NB4 (cell line): ENCODE data around the gene SLC25A26.

Source experiments
- DNase-seq: peaks from one replicate; pipeline ENCODE4 v3.0.0; 2010; ENCODE audit warnings: low read depth
- H3K4me3 ChIP-seq: one replicate; pipeline ENCODE4 v1.5.1; 2011; ENCODE audit warnings: mild to moderate bottlenecking, low read depth, low read length, moderate library complexity
- MYC ChIP-seq: IDR thresholded peaks from 2 replicates; pipeline ENCODE4 v1.6.1; 2011; ENCODE audit warnings: low read depth, low read length
- POLR2A ChIP-seq: IDR thresholded peaks from 2 replicates; pipeline ENCODE4 v1.6.1; 2011; ENCODE audit warnings: mild to moderate bottlenecking; ENCODE audit not compliant: insufficient read length; ENCODE audit errors: extremely low read depth
- TF ChIP-seq, protein P1 (sequence below): IDR thresholded peaks from one replicate; pipeline ENCODE4 v1.5.1; 2012; ENCODE audit warnings: low read depth, low read length
- TF ChIP-seq, protein P2 (sequence below): IDR thresholded peaks from 2 replicates; pipeline ENCODE4 v1.6.1; 2011; ENCODE audit warnings: low read depth, low read length

Gene SLC25A26

DNA sequence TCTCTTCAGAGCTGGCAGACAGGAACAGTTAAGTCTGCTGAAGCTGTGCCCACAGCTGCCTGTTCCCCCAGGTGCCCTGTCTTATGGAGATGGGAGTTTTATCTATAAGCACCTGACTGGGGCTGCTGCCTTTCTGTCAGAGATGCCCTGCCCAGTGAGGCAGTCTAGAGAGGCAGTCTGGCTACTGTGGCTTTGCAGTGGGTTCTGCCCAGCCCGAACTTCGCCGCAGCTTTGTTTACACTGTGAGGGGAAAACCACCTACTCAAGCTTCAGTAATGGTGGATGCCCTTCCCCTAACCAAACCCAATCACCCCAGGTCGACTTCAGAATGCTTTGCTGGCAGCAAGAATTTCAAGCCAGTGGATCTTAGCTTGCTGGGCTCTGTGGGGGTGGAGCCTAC is 91.2 kb downstream of the SLC25A26 start:
- DNase-seq, result no peak
- TF ChIP-seq, protein P1, sequence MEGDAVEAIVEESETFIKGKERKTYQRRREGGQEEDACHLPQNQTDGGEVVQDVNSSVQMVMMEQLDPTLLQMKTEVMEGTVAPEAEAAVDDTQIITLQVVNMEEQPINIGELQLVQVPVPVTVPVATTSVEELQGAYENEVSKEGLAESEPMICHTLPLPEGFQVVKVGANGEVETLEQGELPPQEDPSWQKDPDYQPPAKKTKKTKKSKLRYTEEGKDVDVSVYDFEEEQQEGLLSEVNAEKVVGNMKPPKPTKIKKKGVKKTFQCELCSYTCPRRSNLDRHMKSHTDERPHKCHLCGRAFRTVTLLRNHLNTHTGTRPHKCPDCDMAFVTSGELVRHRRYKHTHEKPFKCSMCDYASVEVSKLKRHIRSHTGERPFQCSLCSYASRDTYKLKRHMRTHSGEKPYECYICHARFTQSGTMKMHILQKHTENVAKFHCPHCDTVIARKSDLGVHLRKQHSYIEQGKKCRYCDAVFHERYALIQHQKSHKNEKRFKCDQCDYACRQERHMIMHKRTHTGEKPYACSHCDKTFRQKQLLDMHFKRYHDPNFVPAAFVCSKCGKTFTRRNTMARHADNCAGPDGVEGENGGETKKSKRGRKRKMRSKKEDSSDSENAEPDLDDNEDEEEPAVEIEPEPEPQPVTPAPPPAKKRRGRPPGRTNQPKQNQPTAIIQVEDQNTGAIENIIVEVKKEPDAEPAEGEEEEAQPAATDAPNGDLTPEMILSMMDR, result no peak
- no peak overlapping the region for H3K4me3 ChIP-seq

DNA sequence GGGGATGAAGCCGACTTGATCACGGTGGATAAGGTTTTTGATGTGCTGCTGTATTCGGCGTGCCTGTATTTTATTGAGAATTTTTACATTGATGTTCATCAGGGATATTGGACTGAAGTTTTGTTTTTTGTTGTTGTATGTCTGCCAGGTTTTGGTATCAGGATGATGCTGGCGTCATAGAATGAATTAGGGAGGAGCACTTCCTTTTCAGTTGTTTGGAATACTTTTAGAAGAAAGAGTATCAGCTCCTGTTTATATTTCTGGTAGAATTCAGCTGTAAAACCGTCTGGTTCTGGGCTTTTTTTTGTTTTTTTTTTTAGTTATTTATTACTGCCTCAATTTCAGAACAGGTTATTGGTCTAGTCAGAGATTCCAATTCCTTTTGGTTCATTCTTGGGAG is 93.7 kb downstream of the SLC25A26 start:
- DNase-seq, result no peak
- H3K4me3 ChIP-seq, result no peak overlapping the region
- TF ChIP-seq, protein P1, result no peak
- no peak for TF ChIP-seq POLR2A
- no peak for TF ChIP-seq MYC
- TF ChIP-seq, protein P2, sequence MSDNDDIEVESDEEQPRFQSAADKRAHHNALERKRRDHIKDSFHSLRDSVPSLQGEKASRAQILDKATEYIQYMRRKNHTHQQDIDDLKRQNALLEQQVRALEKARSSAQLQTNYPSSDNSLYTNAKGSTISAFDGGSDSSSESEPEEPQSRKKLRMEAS, result no peak

DNA sequence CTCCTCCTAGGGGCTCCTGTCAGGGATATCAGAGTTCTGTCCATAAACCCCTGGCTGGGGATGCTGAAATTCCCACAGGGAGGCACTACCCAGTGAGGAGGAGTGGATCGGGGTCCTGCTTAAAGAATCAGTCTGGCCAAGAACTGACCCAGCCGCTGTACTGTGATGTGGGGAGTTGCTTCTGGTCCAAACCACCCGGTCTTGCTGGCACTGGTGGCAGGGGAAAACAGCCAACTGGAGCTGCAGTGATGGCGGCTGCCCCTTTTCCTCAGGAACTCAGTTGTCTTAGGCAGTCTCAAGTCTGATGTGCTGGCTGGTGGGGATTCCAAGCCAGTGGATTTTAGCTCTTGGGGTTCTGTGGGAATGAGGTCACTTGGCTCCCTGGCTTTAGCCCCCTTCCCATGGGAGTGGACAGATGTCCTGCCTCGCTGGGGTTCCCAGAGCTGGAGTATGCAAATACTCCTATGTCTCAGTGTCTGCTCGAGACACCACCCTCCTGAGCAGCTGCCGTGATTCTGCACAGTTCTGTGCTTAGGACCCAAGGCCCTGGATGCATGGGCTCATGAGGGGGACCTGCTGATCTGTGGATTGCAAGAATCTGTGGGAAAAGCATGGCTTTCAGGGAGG is 97.1 kb downstream of the SLC25A26 start:
- TF ChIP-seq, protein P2, result no peak
- TF ChIP-seq, protein P1, result no peak
- TF ChIP-seq MYC (no peak), POLR2A (no peak)
- H3K4me3 ChIP-seq, result no peak overlapping the region
- no peak for DNase-seq

DNA sequence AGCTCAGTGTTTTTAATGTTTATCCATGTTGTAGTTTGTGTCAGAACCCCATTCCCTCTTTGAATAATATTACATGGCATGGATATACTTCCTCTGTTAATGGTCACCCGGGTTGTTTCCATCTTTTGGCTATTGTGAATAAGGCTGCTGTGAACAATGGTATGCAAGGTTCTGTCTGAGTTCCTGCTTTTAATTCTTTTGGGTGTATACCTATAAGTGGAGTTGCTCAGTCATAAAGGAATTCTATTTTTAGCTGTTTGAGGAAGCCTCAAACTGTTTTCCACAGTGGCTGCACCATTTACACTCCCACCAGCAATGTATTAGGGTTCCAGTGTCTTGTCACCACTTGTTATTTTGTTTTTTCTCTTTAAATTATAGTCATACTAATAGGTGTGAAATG is 99.6 kb downstream of the SLC25A26 start:
- peak; percentile 16 for DNase-seq
- no peak overlapping the region for H3K4me3 ChIP-seq
- TF ChIP-seq, protein P1, result no peak

DNA sequence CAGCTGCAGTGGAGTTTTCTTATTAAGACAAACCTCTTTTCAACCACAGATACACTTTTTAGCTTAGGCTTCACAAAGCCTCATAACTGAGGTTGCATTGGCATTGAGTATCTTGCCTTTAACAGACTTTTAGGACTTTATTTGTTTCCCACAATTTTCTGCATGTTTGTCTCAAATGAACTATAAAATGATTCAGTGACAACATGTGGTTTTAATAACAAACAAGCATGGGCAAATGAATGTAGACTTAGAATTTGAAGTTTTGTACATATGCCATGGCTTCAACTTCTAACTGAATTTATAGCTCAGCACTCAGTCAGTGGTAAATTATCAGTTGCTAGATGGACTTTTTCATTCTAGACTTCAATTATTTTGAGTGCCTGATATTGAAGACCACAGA is 101.6 kb downstream of the SLC25A26 start:
- no peak overlapping the region for H3K4me3 ChIP-seq
- DNase-seq, result no peak
- TF ChIP-seq, protein P2, result no peak
- TF ChIP-seq MYC (no peak), POLR2A (no peak)
- TF ChIP-seq, protein P1, result no peak

DNA sequence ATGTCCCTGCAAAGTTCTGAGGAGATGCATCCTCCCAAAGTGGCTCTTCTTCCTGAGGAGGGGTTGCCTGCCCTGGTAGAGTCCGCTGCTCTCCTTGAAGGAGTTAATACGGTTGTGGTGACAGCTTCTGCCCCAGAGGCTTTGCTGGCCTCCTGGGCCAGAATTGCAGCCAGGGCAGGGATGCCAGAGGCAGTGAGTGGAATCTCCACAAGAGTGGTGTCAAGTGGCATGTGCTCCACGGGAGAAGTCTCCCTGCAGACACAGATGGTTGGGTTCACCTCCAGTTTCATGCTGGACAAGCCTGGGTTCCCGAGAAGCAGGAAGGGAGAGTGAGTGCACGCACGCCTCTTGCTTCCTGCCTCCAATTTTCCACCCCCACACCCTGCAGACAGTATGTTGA is 105.5 kb downstream of the SLC25A26 start:
- H3K4me3 ChIP-seq, result no peak overlapping the region
- DNase-seq, result no peak
- TF ChIP-seq, protein P2, result no peak
- no peak for TF ChIP-seq POLR2A
- no peak for TF ChIP-seq MYC
- TF ChIP-seq, protein P1, result no peak
